Dermis microvascular lymphatic vessel endothelial cell (primary cell): ENCODE measurements around the gene C1orf159. TPM values are rescaled to one million over a fixed set of nuclear protein-coding genes. Genes with fewer than 3 reads are reported as not detected.
"Not testable (repeated sequence)": the region's sequence is repeated elsewhere in the genome, so short reads cannot be mapped to it uniquely, and the experiment has no call there.

Experiments
- DNase-seq, 2 donors: peaks; one replicate each; pipeline versions ENCODE4 v3.0.0 to v3.0.0-alpha.2; 2010; ENCODE audit warnings: low read depth in 2 of 2
- total RNA-seq: library from RNA; depleted of rRNA; stranded (reverse); fragments of >200 nt; gene quantifications from 2 replicates; pipeline ENCODE4 v1.2.1, GENCODE V29; 2014

Gene C1orf159
- total RNA-seq, 1 donor from 2014 or later = 5.0 TPM

DNA sequence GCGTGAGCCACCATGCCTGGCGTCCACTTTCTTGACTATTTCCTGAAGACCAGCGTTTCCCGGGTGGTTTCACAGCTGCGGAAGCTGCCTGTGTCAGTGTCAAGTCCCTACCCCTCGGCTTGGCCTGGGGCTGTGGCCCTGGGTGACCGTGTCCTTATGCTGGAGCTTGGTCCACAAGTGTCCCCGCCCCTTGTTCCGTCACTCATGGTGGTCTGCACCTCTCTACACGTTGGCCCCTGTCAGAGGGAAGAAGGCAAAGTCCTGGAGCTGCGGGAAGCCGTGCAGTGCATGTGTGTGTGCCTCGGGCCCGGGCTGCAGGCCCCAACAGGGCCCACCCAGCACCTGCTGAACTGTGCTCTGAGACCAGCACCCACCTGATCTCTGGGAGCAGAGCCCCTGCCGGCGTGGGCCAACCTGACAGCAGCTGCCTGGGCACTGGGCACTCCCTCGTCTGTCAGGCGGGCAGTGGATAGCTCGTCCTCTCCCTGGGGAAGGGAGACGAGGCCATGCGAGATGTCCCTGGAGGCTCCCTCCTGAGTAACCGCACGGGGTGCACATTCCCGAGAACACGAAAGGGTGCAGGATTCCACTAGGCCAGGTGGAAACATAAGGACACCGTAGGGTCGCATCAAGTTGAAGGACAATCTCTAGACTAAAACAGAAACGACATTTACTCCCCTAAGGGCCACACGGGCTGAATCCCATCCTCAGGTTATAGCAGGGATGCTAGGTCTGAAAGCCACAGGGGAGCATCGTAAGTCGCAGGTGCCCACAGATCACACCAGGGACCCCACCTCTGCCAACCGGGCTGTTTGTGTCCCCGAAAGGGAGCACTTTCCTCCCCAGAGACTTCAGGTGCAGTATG is 2.4 kb upstream of the C1orf159 start:
- no peak for DNase-seq

DNA sequence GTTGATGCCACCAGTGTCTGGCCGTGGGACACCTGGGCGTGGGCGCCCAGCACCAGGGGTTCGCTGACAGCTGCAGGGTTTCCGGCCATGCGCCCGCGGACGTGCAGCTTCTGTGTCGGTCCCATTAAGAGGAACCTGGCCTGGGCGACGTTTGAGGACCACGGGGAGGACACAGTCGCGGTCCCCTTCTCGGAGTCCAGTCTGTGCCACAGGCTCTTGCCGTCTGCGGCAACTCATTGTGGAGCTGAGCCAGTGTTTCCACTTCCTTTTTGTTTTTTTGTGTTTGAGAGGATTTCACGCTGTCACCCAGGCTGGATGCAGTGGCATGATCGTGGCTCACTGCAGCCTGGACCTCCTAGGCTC is 1.6 kb upstream of the C1orf159 start:
- no peak for DNase-seq

DNA sequence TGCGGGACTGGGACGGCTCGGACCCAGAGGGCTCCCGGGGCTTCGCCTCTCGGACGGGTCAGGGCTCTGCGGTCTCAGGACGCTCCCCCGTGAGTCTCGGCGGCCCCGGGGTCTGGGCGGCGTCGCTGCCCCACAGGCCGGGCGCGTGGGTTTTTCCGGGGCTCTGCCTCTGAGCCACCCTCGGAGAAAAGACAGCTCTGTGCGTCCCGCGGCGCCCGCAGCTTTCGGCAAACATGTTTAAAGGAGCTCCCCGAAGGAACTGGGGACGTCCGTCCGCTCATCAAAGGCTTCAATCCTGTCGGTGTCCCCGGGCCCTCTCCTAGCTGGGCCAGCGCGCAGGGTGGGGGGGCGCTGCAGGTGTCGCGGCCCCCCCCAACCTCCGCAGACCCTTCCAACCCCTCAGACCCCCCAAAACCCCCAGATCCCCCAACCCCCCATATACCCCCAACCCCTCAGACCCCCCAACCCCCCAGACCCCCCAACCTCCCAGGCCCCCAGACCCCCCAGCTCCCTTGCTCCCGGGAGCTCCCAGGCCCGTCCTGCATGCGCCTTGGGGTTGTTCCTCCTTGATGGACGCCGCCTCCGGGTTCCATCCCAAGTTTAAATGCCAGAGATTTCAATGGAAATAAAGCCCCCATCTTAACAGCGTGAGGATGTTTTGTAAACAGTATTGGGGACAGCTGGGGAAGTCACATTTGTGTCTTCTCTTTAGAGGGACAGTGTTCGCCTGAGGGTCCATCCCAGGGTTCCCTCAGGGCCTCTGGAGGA is 996 bp upstream of the C1orf159 start:
- no peak for DNase-seq

DNA sequence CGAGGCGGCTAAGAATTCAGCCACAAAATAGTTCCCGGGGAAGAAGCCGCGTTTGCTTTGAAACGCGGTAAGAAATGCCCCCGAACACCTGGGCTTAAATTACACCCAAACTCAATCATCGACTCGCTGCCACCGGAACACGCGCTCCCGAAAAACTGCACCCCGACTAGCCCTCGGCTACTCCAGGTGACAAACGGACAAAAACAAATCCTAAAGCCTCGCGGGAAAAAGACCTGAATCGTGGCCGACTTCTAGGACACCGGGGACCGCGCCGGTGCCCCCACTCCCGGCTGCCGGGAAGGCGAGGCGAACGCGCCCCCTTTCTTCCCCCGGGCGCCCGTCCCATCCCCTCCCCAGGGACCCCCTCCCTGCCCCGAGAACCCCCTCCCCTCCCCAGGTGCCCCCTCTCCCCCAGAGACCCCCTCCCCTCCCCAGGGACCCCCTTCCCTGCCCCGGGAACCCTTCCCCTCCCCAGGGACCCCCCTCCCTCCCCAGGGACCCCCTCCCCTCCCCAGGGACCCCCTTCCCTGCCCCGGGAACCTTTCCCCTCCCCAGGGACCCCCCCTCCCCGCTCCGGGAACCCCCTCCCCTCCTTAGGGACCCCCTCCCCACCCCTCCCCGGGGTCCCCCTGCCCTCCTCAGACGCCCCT is 628 bp downstream of the C1orf159 start:
- DNase-seq = no peak

DNA sequence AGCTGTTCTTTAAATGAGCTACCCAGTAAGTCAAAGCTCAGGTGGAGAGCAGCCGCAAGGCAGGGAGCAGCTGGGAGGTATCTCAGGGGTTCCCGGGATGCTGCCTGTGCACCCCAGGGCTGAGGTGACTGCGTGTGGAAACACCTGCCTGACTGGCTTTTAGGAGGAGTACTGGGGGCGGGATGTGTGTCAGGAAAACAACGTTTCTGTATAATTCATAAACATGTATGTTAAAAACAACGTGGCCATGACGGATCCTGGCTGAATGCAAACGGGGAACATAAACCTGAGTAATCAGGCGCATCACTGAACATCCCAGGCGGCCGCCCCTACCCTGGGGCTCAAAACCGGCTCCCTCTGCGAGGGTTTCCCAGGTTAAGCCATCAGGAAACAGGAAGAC is 1.5 kb downstream of the C1orf159 start:
- DNase-seq = no peak

DNA sequence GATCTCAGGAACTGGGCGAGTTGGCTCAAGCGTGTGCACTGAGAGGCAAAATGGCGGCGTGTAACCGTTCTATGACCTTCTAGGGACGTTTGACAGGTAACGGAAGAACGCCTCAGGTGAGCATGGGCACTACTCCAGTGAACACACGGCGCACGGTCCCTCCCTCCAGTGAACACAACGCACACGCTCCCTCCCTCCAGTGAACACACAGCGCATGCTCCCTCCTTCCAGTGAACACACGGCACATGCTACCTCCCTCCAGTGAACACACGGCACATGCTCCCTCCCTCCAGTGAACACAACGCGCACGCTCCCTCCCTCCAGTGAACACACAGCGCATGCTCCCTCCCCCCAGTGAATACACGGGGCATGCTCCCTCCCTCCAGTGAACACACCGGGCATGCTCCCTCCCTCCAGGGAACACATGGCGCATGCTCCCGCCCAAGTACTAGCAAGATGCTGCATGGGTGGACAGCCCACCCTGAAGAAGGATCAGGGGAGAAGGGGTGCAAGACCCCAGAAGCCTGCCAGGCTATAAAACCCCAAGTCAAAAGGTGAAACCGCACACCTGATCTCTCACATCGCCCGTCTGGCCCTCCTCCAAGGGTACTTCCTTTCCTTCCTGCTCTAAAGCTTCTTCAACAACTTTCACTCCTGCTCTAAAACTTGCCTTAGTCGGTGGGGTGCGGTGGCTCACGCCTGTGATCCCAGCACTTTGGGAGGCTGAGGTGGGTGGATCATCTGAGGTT is 3.5 kb downstream of the C1orf159 start:
- no peak for DNase-seq

DNA sequence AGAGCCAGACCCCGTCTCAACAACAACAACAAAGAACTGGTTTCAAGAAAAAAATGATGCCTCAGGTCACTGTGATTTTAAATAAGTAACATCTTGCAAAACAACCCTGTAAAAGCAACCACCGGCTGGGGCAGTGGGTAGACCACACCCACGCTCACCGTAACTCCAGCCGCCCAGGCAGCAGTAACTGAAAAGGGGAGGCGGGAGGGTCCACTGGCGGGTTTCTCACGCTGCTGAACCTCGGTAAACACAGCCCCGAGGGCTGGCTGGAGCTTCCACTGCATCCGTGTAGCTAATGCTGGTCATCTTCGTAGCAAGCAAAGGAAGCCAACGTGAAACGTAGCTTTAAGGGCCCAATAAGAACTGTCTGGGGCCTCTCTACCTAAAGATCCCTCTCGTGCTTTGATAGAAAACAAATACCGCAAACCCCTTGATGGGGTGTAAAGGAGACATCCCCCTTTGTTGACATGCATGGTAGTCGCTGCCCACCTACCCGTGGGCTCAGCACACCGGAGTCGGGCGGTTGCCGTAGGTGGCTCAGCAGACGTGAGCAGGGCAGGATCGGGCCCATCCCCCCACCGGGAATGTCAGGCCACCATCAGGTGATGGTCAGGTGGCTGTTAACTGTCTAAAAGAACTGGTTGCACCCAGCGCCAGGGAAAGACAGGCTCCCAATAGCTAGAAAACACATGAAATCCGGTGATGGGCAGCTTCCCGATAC is 4.2 kb downstream of the C1orf159 start:
- no peak for DNase-seq

DNA sequence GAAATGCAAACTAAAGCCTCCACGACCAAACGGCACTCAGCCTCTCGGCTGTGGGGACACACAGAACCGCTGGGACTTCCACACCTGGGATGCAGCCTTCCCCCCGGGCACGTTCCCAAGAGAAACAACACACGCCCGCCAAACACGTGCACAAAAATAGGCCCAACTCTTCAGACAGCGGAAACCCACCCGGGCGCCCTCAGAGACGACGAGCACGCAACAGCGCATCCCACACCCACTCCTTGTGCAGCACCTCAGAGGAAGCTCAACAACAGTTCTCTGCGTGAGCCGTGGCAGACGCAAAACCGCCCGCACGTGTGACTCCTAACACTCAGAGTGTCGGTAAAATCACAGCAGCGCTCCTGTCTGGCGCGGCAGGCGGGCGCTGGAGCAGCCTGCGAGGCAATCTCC is 5.3 kb downstream of the C1orf159 start:
- DNase-seq = no peak

DNA sequence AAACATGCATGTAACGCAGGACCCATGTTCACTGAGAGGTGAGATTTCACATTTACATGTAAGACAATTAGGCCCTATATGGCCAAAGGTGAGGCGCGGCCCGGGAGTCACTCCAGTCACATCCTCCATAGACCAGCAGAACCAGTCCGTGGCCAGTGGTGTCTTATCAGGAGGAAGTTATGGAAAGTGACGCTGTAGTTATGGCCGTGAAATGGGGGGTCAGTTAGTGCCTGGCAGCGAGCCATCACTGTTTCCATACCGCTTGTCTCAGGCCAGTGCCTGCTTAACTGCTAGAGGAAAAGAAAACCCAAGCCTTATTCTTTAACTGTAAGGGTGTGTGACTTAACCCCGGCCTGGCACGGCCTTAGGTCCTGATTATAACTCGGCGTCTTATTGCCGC is 6.1 kb downstream of the C1orf159 start:
- DNase-seq = no peak

DNA sequence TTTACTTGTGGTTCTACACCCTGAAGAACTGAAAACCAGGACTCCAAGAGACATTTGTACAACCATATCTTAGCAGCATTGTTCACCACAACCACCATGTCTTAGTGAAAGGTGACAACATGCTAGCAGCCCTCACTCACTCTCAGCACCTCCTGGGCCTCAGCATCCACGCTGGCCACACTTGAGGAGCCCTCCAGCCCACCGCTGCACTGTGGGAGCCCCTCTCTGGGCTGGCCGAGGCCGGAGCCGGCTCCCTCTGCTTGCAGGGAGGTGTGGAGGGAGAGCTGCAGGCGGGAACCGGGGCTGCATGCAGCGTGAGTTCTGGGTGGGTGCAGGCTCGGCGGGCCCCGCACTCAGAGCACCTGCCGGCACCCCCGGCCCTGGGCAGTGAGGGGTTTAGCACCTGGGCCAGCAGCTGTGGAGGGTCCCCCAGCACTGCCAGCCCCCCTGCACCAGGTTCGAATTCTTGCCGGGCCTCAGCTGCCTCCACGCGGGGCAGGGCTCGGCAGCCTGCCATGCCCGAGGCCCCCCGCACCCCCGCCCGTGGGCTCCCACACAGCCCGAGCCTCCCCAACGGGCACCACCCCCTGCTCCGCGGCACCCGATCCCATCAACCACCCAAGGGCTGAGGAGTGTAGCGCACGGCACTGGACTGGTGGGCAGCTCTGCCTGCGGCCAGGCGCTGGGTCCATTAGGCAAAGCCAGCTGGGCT is 9.2 kb downstream of the C1orf159 start:
- DNase-seq = no peak

DNA sequence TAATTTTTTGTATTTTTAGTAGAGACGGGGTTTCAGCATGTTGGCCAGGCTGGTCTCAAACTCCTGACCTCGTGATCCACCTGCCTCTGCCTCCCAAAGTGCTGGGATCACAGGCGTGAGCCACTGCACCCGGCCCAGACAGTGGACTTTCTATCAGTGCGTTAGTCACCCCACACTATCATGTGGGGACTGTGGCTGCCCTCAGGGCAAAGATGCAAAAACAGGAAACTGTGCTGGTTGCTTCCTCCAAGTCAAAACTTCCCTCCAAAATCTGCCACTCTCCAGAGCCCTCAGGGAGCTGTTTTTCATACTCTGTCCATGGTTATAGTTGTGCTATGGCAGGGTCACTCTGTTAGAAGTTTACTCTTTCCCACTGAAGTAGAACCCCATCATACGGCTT is 11.7 kb downstream of the C1orf159 start:
- not testable (repeated sequence) for DNase-seq

DNA sequence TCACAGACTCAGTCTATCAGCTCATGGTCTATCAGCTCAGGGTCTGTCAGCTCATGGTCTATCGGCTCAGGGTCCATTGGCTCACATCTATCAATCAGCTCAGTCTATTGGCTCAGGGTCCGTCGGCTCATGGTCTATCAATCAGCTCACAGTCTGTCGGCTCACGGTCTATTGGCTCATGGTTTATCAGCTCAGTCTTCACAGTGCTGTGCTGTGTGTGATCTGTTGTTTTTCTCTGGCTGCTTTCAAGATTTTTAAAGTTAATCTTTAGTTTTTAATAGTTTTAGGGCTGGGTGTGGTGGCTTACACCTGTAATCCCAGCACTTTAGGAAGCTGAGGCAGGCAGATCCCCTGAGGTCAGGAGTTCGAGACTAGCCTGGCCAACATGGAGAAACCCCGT is 14.4 kb downstream of the C1orf159 start:
- DNase-seq = no peak

DNA sequence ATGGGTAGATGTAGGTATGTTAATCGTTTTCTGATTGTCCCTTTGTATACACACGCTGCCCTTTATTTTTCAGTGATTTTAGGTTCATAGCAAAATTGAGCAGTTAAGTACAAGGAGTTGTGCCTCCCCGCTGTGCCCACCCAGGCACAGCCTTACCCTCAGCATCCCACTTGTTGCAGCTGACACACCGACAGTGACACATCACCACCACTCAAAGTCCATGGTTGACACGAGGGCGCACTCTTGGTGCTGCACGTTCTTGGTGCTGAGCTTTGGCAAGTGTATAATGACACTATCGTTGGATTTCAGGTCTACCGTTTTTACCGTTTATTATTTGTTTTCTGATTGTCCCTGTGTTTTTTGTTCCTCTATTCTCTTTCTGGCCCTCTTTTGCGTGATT is 15.6 kb downstream of the C1orf159 start:
- DNase-seq = no peak

DNA sequence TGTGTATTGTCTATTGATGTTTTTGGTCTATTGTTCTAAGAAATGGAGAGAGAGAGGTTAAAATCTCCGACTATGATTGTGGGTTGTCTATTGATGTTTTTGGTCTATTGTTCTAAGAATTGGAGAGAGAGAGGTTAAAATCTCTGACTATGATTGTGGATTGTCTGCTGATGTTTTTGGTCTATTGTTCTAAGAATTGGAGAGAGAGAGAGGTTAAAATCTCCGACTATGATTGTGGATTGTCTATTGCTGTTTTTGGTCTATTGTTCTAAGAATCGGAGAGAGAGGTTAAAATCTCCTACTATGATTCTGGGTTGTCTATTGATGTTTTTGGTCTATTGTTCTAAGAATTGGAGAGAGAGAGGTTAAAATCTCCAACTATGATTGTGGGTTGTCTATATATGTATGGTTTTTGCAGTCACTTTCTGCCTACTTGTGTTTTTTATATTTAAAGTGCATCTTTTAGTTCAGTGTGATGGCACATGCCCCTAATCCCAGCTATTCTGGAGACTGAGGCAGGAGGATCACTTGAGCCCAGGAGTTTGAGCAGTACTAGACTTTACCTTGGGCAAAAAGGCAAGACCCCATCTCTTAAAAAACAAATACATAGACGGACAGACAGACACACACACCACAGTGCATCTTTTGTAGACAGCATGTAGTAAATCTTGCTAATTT is 16.2 kb downstream of the C1orf159 start:
- no peak for DNase-seq

DNA sequence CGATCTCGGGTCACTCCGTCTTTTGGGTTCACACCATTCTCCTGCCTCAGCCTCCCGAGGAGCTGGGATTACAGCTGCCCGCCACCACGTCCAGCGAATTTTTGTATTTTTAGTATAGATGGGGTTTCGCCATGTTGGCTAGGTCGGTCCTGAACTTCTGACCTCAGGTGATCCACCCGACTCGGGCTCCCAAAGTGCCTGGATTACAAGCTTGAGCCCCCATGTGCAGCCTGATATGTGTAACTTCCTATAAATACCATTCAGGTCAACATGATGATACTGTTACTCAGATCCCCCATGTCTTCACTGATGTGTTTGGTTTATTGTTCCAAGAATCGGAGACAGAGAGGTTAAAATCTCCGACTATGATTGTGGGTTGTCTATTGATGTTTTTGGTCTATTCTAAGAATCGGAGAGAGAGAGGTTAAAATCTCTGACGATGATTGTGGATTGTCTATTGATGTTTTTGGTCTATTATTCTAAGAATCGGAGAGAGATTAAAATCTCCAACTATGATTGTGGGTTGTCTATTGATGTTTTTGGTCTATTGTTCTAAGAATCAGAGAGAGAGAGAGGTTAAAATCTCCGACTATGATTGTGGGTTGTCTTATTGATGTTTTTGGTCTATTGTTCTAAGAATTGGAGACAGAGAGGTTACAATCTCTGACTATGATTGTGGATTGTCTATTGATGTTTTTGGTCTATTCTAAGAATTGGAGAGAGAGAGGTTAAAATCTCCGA is 17.0 kb downstream of the C1orf159 start:
- no peak for DNase-seq

DNA sequence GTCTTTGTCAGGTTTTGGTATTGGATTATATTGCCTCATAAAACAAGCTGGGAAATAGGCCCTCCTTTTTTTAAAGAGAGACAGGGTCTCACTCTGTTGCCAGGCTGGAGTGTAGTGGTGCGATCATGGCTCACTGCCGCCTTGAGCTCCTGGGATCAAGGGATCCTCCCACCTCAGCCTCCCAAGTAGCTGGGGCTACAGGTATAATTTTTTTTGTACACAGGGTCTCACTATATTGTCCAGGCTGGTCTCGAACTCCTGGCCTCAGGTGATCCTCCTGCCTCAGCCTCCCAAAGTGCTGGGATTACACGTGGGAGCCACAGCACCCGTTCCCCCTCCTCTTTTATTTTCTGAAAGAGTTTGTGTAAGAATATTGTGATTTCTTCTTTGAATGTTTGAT is 19.8 kb downstream of the C1orf159 start:
- not testable (repeated sequence) for DNase-seq

DNA sequence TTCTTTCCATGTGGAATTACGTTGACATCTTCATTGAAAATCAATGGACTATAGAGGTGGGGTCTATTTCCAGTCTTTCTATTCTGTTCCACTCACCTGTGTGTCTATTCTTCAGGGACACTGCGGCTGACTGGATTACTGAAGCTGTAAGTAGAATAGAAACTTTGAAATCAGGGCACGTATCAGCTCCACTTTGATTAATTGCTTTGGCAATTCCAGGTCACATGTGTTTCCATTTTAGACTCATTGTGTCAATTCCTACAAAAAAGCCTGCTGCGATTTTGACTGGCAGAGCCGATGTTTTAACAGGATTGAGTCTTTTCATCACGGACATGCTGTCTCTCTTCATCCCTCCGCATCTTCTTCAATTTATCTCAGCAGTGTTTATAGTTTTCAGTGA is 20.9 kb downstream of the C1orf159 start:
- no peak for DNase-seq

DNA sequence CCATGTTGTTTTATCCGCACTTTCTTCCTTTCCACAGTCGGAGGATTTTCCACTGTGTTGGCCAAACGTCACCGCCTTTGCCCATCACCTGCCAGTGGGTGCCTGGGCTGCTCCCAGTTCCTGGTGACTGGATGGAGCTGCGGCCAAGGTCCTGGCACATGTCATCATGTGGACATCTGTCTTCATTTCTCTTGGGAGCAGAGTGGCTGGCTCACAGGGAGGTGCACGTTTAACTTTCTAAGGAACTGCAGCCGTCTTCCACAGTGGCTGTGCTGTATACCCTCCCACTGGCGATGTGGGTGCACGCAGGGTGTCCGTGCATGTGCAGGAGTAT is 22.3 kb downstream of the C1orf159 start:
- DNase-seq = no peak

DNA sequence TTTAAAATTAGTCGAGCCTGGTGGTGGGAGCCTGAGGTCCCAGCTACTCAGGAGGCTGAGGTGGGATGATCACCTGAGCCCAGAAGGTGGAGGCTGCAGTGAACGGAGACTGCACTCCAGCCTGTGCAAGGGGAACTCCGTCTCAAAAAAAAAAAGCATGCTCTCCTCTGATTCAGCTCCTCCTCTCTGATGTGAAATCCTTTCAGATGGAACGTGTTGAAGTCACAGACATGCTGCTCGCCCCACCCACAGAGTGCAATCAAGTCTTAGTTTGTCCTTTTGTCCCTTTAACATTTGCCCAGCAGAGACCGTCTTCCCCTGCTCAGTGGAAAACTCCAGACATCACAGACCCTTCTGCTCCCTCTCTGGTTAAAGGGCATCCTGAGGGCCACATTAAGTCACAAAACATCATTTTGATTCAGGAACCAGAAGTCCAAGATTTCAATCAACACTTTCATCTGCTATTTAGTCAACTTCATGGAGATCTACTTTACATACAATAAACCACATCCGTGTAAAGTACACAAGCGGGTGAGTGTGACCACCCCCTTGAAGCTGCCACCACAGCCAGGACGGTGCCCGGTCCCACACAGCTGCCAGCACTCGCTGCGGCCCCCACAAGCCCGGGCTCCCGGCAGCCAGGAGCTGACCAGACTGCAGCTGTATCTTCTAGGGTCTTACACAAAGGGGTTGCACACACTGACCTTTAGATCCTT is 22.8 kb downstream of the C1orf159 start:
- DNase-seq = no peak
